Activated naive CD8-positive, alpha-beta T cell treated with anti-CD3 and anti-CD28 coated beads, Interleukin-2, amount 50 U/mL, for 24 hours (primary cell): ENCODE data around the gene ELMOD3.
A peak's percentile ranks its signal among the peaks of the same experiment; 100 is the strongest.
"Not testable (repeated sequence)": the region's sequence is repeated elsewhere in the genome, so short reads cannot be mapped to it uniquely, and the experiment has no call there.

Experiments used
- ATAC-seq: fragments of 150-1000 bp; cut with Tn5 transposase; one replicate; pipeline ENCODE4 v1.10.0; 2021
- DNase-seq: peaks from one replicate; pipeline ENCODE4 v3.0.0; 2021
- H3K27ac Mint-ChIP-seq: one replicate; pipeline ENCODE4 v1.8.0; 2021; ENCODE audit warnings: mild to moderate bottlenecking, mixed read lengths
- H3K27me3 Mint-ChIP-seq: one replicate; pipeline ENCODE4 v1.8.0; 2021; ENCODE audit warnings: mixed read lengths
- H3K36me3 Mint-ChIP-seq: one replicate; pipeline ENCODE4 v1.8.0; 2021; ENCODE audit warnings: low read depth, mixed read lengths
- H3K4me1 Mint-ChIP-seq: one replicate; pipeline ENCODE4 v1.8.0; 2021; ENCODE audit warnings: mixed read lengths
- H3K4me3 Mint-ChIP-seq: one replicate; pipeline ENCODE4 v1.8.0; 2021; ENCODE audit warnings: mild to moderate bottlenecking, moderate library complexity, mixed read lengths
- H3K9me3 Mint-ChIP-seq: one replicate; pipeline ENCODE4 v1.8.0; 2021; ENCODE audit warnings: mixed read lengths

The ELMOD3 gene

GRCh38 chr2:85429924-85430289, 75.3 kb downstream of the ELMOD3 start:
- Mint-ChIP-seq H3K27me3 (no peaks in the 10 kb centered on the region), H3K4me1 (peaks cover 11% of the 10 kb centered on the region), H3K36me3 (no peaks in the 10 kb centered on the region), H3K9me3 (no peaks in the 10 kb centered on the region), H3K27ac (no peak overlapping the region), H3K4me3 (no peak overlapping the region)
- DNase-seq (no peak), ATAC-seq (no peak)

- no peaks in the 10 kb centered on the region for H3K27me3 Mint-ChIP-seq
- H3K4me3 Mint-ChIP-seq = no peak overlapping the region
- DNase-seq (no peak), ATAC-seq (no peak)
- H3K36me3 Mint-ChIP-seq = no peaks in the 10 kb centered on the region
- H3K27ac Mint-ChIP-seq = no peak overlapping the region
- H3K4me1 Mint-ChIP-seq = peaks cover 12% of the 10 kb centered on the region
- H3K9me3 Mint-ChIP-seq = no peaks in the 10 kb centered on the region
These were observed 76.4 kb downstream of the ELMOD3 start for GRCh38 chr2:85430752-85431569.

- DNase-seq = no peak
- no peaks in the 10 kb centered on the region for H3K27me3 Mint-ChIP-seq
These were observed 77.1 kb downstream of the ELMOD3 start for GRCh38 chr2:85431570-85432205.

GRCh38 chr2:85433511-85434089, 79.0 kb downstream of the ELMOD3 start:
- H3K4me1 Mint-ChIP-seq = peaks cover 22% of the 10 kb centered on the region
- no peak for ATAC-seq

More at GRCh38 chr2:85431570-85432205, 77.1 kb downstream of the ELMOD3 start:
- no peak for ATAC-seq
- Mint-ChIP-seq H3K4me3 (no peak overlapping the region), H3K9me3 (no peaks in the 10 kb centered on the region), H3K27ac (no peak overlapping the region), H3K36me3 (no peaks in the 10 kb centered on the region), H3K4me1 (peaks cover 14% of the 10 kb centered on the region)

GRCh38 chr2:85434696-85435095, 80.1 kb downstream of the ELMOD3 start:
- Mint-ChIP-seq H3K36me3 (no peaks in the 10 kb centered on the region), H3K27me3 (no peaks in the 10 kb centered on the region), H3K9me3 (no peaks in the 10 kb centered on the region), H3K4me1 (peaks cover 26% of the 10 kb centered on the region), H3K27ac (no peak overlapping the region), H3K4me3 (no peak overlapping the region)
- DNase-seq = no peak
- no peak for ATAC-seq

More at GRCh38 chr2:85433511-85434089, 79.0 kb downstream of the ELMOD3 start:
- no peak overlapping the region for H3K4me3 Mint-ChIP-seq
- H3K9me3 Mint-ChIP-seq = no peaks in the 10 kb centered on the region
- H3K27me3 Mint-ChIP-seq = no peaks in the 10 kb centered on the region
- H3K36me3 Mint-ChIP-seq = no peaks in the 10 kb centered on the region
- no peak overlapping the region for H3K27ac Mint-ChIP-seq
- DNase-seq = no peak

- ATAC-seq = no peak
- no peak overlapping the region for H3K27ac Mint-ChIP-seq
- no peaks in the 10 kb centered on the region for H3K36me3 Mint-ChIP-seq
- DNase-seq = no peak
- H3K4me1 Mint-ChIP-seq = peaks cover 31% of the 10 kb centered on the region
- no peaks in the 10 kb centered on the region for H3K27me3 Mint-ChIP-seq
- no peak overlapping the region for H3K4me3 Mint-ChIP-seq
- no peaks in the 10 kb centered on the region for H3K9me3 Mint-ChIP-seq
These were observed 80.8 kb downstream of the ELMOD3 start for GRCh38 chr2:85435220-85435958.

- H3K27ac Mint-ChIP-seq = peak overlapping the region; percentile 88
- DNase-seq = no peak
These were observed 81.6 kb downstream of the ELMOD3 start for GRCh38 chr2:85435981-85436835.

GRCh38 chr2:85436836-85437487, 82.4 kb downstream of the ELMOD3 start:
- Mint-ChIP-seq H3K27me3 (no peaks in the 10 kb centered on the region), H3K27ac (peak overlapping the region; percentile 88), H3K4me3 (peak overlapping the region; percentile 77), H3K36me3 (no peaks in the 10 kb centered on the region), H3K9me3 (no peaks in the 10 kb centered on the region), H3K4me1 (peaks cover 31% of the 10 kb centered on the region)
- ATAC-seq (no peak), DNase-seq (no peak)

More at GRCh38 chr2:85435981-85436835, 81.6 kb downstream of the ELMOD3 start:
- no peak for ATAC-seq
- Mint-ChIP-seq H3K4me3 (peak overlapping the region; percentile 27), H3K27me3 (no peaks in the 10 kb centered on the region), H3K4me1 (peaks cover 31% of the 10 kb centered on the region), H3K36me3 (no peaks in the 10 kb centered on the region), H3K9me3 (no peaks in the 10 kb centered on the region)

- H3K9me3 Mint-ChIP-seq = no peaks in the 10 kb centered on the region
- H3K4me3 Mint-ChIP-seq = peak overlapping the region; percentile 84
- H3K36me3 Mint-ChIP-seq = no peaks in the 10 kb centered on the region
- H3K27me3 Mint-ChIP-seq = no peaks in the 10 kb centered on the region
- peak; percentile 79 for DNase-seq
- peak; percentile 84 for ATAC-seq
- peak overlapping the region; percentile 93 for H3K27ac Mint-ChIP-seq
- peaks cover 31% of the 10 kb centered on the region for H3K4me1 Mint-ChIP-seq
These were observed 83.1 kb downstream of the ELMOD3 start for GRCh38 chr2:85437488-85438200.

- ATAC-seq = peak; percentile 1
- no peaks in the 10 kb centered on the region for H3K9me3 Mint-ChIP-seq
- H3K27ac Mint-ChIP-seq = peak overlapping the region; percentile 93
- H3K4me1 Mint-ChIP-seq = peaks cover 31% of the 10 kb centered on the region
- peak overlapping the region; percentile 84 for H3K4me3 Mint-ChIP-seq
- no peaks in the 10 kb centered on the region for H3K36me3 Mint-ChIP-seq
- H3K27me3 Mint-ChIP-seq = no peaks in the 10 kb centered on the region
- no peak for DNase-seq
These were observed 83.8 kb downstream of the ELMOD3 start for GRCh38 chr2:85438201-85439024.

- peak overlapping the region; percentile 59 for H3K27ac Mint-ChIP-seq
- H3K9me3 Mint-ChIP-seq = no peaks in the 10 kb centered on the region
- no peaks in the 10 kb centered on the region for H3K36me3 Mint-ChIP-seq
- no peaks in the 10 kb centered on the region for H3K27me3 Mint-ChIP-seq
- DNase-seq = no peak
- no peak for ATAC-seq
- peaks cover 31% of the 10 kb centered on the region for H3K4me1 Mint-ChIP-seq
- H3K4me3 Mint-ChIP-seq = peak overlapping the region; percentile 84
These were observed 84.5 kb downstream of the ELMOD3 start for GRCh38 chr2:85439025-85439472.

GRCh38 chr2:85439569-85439968, 85.0 kb downstream of the ELMOD3 start:
- H3K27me3 Mint-ChIP-seq, H3K9me3 Mint-ChIP-seq, DNase-seq, H3K36me3 Mint-ChIP-seq, ATAC-seq: not testable (repeated sequence)
- H3K27ac Mint-ChIP-seq = peak overlapping the region; percentile 73
- H3K4me3 Mint-ChIP-seq = peak overlapping the region; percentile 84
- peaks cover 31% of the 10 kb centered on the region for H3K4me1 Mint-ChIP-seq
